ENCODE results near the gene ABCG4.

DNA sequence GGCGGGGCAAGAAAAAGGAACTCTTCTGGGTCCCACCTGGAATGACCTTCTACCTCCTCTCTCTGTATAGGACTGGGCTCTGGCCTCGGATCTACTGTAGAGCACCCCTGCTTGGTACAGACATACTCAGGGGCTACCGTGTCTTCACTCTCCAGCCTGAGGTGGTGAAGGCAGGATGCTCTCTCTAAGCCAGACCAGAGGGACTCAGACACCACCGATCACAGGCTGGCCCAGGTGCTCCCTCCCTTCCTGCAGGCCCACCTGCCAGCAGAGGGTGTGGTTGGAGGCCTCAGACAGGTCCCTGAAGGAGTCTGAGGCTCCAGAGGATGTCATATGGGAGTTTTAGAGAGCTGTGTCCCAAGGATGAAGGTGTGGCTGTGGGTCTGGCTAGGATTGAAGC is 40.5 kb downstream of the ABCG4 start:
- TF ChIP-seq, protein P1, sequence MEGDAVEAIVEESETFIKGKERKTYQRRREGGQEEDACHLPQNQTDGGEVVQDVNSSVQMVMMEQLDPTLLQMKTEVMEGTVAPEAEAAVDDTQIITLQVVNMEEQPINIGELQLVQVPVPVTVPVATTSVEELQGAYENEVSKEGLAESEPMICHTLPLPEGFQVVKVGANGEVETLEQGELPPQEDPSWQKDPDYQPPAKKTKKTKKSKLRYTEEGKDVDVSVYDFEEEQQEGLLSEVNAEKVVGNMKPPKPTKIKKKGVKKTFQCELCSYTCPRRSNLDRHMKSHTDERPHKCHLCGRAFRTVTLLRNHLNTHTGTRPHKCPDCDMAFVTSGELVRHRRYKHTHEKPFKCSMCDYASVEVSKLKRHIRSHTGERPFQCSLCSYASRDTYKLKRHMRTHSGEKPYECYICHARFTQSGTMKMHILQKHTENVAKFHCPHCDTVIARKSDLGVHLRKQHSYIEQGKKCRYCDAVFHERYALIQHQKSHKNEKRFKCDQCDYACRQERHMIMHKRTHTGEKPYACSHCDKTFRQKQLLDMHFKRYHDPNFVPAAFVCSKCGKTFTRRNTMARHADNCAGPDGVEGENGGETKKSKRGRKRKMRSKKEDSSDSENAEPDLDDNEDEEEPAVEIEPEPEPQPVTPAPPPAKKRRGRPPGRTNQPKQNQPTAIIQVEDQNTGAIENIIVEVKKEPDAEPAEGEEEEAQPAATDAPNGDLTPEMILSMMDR (IDR thresholded peaks at IDR 0.05; ENCODE audit: low read depth, low read length, poor library complexity, severe bottlenecking), result no peak
- TF ChIP-seq EZH2phosphoT487 (IDR thresholded peaks at IDR 0.05; ENCODE audit: borderline replicate concordance, low read length), result no peak

All from DOHH2 (cell line).